GM19351 (cell line): ENCODE results near the gene NUDT3.
"Not testable (repeated sequence)": the region's sequence is repeated elsewhere in the genome, so short reads cannot be mapped to it uniquely, and the experiment has no call there.

Experiments
- ATAC-seq: cut with Tn5 transposase; IDR thresholded peaks from one replicate; pipeline ENCODE4 v1.9.1; 2021; ENCODE audit warnings: mild to moderate bottlenecking, moderate library complexity; ENCODE audit not compliant: unreplicated experiment

Gene NUDT3

GRCh38 chr6:34267746-34268145 lies 124.7 kb downstream of the NUDT3 start:
- no peak for ATAC-seq

DNA sequence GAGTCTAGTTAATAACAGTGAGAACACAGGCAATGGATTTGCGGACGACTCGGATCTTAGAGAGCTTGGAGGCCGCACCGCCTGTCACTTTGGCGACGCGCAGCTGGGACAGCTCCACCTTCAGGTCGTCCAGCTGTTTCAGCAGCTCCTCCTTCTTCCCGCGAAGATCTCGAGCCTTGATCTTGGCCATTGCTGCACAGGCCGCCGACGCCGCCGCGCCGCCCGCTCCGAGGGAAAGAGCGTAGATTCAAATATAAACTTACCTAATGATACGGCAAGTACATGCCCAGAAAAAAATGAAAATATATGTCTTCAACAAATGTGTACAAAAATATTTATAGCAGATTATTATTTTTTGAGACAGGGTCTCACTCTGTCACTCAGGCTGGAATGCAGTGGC lies 129.0 kb downstream of the NUDT3 start:
- ATAC-seq = not testable (repeated sequence)

DNA sequence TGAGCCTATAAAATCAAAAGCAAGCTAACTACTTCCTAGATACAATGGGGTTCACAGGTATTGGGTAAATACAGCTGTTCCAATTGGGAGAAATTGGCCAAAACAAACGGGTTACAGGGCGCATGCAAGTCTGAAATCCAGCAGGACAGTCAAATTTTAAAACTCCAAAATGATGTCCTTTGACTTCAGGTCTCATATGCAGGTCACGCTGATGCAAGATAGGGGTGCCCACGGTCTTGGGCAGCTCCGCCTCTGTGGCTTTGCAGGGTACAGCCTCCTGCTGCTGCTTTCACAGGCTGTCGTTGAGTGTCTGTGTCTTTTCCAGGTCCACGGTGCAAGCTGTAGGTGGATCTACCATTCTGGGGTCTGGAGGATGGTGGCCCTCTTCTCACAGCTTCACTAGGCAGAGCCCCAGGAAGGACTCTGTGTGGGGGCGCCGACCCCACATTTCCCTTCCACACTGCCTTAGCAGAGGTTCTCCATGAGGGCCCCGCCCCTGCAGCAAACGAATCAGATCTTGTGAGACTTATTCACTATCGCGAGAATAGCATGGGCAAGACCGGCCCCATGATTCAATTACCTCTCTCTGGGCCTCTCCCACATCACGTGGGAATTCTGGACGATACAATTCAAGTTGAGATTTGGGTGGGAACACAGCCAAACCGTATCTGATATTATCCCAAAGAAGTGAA lies 131.7 kb downstream of the NUDT3 start:
- ATAC-seq = no peak

DNA sequence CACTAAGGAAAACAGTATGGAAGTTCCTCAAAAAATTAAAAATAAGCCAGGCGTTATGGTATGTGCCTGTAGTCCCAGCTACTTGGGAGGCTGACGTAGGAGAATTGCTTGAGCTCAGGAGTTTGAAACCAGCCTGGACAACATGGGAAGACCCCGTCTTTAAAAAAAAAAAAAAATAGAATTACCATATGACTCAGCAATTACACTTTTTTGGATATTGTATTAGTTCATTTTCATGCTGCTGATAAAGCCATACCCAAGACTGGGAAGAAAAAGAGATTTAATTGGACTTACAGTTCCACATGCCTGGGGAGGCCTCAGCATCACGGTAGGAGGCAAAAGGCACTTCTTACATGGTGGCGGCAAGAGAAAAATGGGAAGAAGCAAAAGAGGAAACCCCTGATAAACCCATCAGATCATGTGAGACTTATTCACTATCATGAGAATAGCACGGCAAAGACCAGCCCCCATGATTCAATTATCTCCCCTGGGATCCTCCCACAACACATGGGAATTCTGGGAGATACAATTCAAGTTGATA lies 132.9 kb downstream of the NUDT3 start:
- ATAC-seq = no peak

- ATAC-seq = not testable (repeated sequence)
These were observed 140.1 kb downstream of the NUDT3 start for GRCh38 chr6:34252395-34252794.

DNA sequence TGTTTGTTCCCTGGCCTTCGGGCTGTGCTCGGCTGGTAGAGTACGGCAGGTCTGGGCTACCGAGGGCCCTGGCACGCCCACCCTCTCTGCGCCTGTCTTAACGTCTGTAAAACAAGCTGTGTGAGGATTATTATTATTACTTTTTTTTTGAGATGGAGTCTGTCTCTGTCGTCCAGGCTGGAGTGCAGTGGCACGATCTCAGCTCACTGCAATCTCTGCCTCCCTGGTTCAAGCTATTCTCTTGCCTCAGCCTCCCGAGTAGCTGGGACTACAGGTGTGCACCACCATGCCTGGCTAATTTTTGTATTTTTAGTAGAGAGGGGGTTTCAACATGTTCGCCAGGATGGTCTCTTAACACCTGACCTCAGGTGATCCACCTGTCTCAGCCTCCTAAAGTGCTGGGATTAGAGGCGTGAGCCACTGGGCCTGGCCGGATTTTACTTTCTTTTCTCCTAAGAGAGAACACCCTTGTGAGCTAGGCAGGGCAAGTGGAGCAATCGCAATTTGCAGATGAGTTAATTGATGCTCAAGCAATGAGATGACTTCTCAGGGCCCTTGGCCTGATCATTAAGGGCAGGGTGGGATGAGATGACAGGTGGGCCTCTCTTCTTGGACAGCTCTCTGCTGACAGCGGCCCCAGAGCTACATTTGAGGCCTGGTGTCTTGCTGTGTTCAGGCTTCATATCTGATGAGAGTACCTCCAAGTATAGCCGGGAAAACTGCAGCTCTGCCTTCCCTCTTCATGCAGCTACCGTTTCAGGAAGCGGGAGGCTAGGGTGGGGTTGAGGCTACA lies 142.8 kb downstream of the NUDT3 start:
- ATAC-seq = peak; percentile 32

DNA sequence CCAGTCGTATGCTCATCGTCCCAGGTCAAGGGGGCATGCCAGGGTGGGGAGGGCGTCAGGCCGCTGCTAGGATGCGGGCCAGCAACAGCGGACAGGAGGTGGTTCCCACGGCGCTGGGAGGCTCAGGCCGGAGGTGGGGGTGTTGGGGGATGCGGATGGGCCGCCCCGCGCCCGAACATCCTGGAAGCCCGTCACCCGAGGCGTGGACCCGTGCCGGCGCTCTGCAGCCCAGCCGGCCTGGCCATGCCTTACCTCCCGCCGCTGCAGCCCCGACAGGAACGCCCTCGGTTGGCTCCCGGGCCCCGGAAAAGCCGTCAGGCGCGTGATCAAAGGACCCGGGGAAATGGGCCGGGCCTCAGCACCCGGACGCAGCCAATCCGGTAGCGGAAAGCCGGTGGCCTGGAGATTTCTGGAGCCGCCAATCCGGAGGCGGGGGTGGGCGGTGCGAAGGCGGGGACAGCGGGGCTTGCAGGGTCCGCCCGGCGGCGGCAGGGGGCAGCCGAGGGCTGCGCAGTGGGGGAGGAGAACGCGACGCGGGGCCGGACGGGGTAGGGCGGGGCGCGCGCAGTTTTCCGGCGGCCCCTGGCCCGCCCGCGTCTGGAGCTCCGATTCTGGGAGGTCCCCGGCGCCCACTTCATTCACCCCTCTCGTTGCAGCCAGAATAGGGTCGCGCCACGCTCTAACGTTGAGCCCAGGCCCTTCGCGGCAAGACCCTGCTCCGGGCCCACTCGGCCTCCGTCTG lies 143.6 kb downstream of the NUDT3 start, which contains the start of gene SMIM29:
Gene SMIM29, minus strand, starts transcription at position 280 of the 742 bp plus-strand sequence. CDS start 1,215 bp downstream, outside the sequence.
- ATAC-seq = peak; percentile 71

DNA sequence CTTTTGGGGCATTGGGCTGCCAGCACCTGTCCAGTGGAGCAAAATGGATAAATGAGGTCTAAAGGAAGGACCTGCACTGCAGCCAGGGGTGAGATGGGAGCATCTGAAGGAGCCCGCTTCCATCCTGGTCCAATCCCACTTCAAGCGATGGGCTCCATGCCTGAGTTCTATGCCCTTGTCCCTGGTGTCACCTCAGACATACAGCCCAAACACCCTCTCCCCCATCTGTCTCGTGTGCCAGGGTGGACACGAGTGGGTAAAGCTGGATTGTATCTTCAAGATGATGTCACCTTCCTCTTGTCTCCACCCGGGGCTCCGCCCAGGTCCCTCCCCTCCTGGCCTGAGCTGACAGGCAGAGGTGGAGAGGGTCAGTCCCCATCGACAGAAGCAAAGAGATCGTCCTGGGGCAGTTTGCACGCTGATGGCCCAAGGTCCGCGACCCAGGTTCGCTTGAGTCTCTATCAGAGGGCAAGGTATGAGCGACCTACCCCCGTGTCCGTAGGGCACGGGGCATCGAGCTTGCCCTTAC lies 144.2 kb downstream of the NUDT3 start:
- peak; percentile 35 for ATAC-seq

DNA sequence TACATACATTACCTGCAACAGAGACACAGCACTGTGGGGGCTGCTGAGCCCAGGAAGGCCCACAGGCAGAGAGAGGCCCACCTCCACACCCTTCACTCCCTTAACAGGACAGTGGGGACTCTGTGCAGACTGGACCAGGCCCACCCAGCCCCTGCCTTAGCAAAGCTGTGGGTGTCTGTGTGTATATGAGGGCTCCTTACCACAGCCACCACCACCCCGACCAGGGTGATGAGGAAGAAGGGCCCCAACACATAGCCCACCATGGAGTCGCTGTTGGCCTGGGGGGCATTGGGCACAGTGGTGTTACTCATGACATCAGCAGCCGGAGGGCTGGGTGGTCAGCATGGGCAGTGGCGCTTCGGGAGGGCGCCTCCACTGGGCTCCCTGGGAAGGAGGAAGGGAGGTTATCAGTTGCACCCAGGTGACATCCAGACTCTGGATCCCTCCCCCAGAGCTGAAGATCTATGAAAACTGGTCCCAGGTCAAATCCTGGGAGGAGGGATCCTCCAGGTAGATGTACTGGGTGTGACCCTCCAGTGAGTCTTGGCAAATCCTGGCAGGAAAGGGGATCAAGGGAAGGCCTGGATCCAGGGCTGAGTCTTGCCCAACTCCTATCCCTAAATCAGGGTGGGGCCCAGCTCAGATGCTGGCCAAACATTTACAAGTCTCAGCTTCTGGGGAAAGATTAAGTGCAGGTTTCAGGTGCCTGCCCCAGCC lies 144.8 kb downstream of the NUDT3 start:
- no peak for ATAC-seq

DNA sequence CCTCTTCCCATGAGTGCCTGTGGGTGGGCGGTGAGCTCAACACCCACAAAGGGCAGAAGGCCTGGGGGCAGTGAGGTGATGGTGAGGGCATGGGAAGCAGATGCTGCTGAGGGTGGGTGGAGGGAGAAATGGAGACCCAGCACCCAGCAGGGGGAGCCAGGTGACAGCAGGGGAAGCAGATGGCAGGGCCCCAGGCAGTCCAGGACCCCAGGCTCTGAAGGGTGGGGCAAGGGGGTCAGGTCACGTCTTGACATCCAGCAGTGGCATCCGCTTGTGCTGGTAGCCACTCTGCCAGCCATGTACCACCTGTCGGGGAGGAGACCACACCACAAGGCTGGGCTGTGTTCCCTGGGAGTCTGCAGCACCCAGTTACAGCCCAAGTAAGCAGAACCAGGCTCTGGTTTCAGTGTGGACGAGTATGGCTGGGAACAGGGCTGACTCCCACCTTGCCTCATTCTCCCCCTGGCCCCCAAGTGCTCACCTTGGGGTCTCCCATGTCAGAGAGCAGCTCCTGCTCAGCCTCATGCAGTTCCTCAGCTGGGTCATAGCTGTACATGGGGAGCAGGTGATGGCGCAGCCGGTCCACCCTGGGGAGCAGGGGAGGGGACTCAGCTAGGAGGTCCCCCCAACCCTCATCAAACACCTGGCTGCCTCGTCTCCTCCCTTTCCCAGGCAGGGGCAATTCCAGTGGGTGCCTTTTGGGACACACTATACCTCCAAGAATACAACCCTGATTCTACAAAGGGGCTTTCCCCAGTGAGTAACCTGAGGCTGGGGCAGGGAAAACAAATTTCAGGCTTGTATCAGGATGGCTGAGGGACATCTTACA lies 145.7 kb downstream of the NUDT3 start:
- no peak for ATAC-seq

- ATAC-seq = no peak
These were observed 146.3 kb downstream of the NUDT3 start for GRCh38 chr6:34246249-34246562.

- ATAC-seq = not testable (repeated sequence)
These were observed 146.7 kb downstream of the NUDT3 start for GRCh38 chr6:34245761-34246140.

DNA sequence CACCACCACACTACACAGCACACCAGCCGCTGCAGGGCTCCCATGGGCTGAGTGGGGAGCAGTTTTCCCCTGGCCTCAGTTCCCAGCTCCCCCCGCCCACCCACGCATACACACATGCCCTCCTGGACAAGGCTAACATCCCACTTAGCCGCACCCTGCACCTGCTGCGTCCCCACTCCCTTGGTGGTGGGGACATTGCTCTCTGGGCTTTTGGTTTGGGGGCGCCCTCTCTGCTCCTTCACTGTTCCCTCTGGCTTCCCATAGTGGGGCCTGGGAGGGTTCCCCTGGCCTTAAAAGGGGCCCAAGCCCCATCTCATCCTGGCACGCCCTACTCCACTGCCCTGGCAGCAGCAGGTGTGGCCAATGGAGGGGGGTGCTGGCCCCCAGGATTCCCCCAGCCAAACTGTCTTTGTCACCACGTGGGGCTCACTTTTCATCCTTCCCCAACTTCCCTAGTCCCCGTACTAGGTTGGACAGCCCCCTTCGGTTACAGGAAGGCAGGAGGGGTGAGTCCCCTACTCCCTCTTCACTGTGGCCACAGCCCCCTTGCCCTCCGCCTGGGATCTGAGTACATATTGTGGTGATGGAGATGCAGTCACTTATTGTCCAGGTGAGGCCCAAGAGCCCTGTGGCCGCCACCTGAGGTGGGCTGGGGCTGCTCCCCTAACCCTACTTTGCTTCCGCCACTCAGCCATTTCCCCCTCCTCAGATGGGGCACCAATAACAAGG lies 147.3 kb downstream of the NUDT3 start:
- not testable (repeated sequence) for ATAC-seq

- no peak for ATAC-seq
These were observed 148.3 kb downstream of the NUDT3 start for GRCh38 chr6:34243901-34244884.

DNA sequence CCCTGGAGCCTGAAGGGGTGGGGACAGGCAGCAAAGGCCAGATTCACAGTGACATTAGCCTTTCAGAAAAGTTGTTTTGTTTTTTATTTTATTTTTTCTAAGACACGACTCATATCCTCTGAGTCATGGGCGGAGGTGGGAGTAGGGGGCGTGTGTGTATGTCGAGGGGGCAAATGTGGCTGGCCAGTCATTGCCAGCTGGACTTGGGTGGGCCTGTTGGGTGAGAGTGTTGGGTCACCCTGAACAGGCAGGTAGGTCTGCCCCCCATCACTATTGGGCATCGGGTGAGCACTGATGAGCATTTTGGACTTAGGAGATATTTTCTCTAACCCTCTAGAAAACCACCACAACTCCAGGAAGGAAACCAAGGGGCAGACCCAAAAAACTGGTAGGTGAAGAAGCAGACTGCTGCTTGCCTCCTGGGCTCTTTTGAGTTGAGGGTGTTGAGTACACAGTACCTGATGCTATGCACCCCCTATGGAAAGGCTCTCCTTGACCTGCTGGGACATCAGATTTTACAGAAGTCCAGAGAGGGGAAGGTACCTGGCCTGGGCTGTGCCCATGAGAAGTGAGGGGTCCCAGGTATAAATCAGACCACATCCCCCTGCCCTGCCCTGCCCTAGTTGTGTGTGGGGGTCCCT lies 149.2 kb downstream of the NUDT3 start:
- ATAC-seq = no peak

GRCh38 chr6:34242252-34243130 lies 150.0 kb downstream of the NUDT3 start:
- no peak for ATAC-seq
